ENCODE data around the gene FAM217A.

DNA sequence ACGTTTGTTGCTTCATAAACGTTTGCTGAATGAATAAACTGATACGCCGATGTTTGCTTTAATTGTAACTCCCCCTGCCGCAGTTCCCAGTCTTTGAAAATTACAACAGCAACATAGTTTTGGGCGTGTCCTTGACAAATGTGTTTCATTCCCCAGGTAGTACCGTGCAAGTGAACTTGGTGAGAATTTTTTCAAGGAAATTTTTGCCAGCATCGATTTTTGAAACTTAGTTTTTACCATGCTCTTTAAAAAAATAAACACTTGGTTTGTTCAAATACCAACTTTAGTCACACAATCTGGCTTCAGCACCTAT, 60.1 kb downstream of the FAM217A start:
- no peak for TF ChIP-seq POLR2A (IDR thresholded peaks at IDR 0.05)
- TF ChIP-seq, protein P1, sequence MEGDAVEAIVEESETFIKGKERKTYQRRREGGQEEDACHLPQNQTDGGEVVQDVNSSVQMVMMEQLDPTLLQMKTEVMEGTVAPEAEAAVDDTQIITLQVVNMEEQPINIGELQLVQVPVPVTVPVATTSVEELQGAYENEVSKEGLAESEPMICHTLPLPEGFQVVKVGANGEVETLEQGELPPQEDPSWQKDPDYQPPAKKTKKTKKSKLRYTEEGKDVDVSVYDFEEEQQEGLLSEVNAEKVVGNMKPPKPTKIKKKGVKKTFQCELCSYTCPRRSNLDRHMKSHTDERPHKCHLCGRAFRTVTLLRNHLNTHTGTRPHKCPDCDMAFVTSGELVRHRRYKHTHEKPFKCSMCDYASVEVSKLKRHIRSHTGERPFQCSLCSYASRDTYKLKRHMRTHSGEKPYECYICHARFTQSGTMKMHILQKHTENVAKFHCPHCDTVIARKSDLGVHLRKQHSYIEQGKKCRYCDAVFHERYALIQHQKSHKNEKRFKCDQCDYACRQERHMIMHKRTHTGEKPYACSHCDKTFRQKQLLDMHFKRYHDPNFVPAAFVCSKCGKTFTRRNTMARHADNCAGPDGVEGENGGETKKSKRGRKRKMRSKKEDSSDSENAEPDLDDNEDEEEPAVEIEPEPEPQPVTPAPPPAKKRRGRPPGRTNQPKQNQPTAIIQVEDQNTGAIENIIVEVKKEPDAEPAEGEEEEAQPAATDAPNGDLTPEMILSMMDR (IDR thresholded peaks at IDR 0.05 in 8 of 11, conservative IDR thresholded peaks at IDR 0.05 in 3 of 11) = no peak
- TF ChIP-seq POLR2AphosphoS5 (IDR thresholded peaks at IDR 0.05) = no peak

Measured in spleen (tissue), 7 donors.